Nephron (organoid): Measurements from ENCODE around the gene BICC1.

ENCODE experiments used
- H3K27ac Mint-ChIP-seq, 3 experiments: 2 replicates each; pipeline ENCODE4 v1.8.0; 2020; ENCODE audit warnings: mixed read lengths in 3 of 3, mild to moderate bottlenecking in 2 of 3, moderate library complexity in 1 of 3
- H3K27me3 Mint-ChIP-seq: 2 replicates; pipeline ENCODE4 v1.8.0; 2021; ENCODE audit warnings: low read depth, mild to moderate bottlenecking, moderate library complexity, mixed read lengths
- H3K36me3 Mint-ChIP-seq: 2 replicates; pipeline ENCODE4 v1.8.0; 2020; ENCODE audit warnings: low read depth, mixed read lengths
- H3K4me1 Mint-ChIP-seq: 2 replicates; pipeline ENCODE4 v1.8.0; 2020; ENCODE audit warnings: mixed read lengths
- H3K4me3 Mint-ChIP-seq, 3 experiments: 2 replicates each; pipeline ENCODE4 v1.8.0; 2020; ENCODE audit warnings: mild to moderate bottlenecking in 3 of 3, mixed read lengths in 3 of 3, moderate library complexity in 2 of 3
- H3K9me3 Mint-ChIP-seq: 2 replicates; pipeline ENCODE4 v1.8.0; 2020; ENCODE audit warnings: mixed read lengths
- TF ChIP-seq, protein P1 (sequence below), 3 experiments: fragments of 200-600 bp; sonication (generic); IDR thresholded peaks; one replicate each; pipeline ENCODE4 v1.5.0; 2021; ENCODE audit warnings: antibody characterized with exemption in 3 of 3; ENCODE audit not compliant: unreplicated experiment in 3 of 3

The BICC1 gene

GRCh38 chr10:58513188-58514110, 777 bp downstream of the BICC1 start:
- H3K4me1 Mint-ChIP-seq: peaks cover 16% of the 10 kb centered on the region
- H3K27me3 Mint-ChIP-seq: peaks cover 8% of the 10 kb centered on the region
- peak overlapping the region; percentile 93 to 97 (median 94) for H3K27ac Mint-ChIP-seq
- TF ChIP-seq, protein P1, sequence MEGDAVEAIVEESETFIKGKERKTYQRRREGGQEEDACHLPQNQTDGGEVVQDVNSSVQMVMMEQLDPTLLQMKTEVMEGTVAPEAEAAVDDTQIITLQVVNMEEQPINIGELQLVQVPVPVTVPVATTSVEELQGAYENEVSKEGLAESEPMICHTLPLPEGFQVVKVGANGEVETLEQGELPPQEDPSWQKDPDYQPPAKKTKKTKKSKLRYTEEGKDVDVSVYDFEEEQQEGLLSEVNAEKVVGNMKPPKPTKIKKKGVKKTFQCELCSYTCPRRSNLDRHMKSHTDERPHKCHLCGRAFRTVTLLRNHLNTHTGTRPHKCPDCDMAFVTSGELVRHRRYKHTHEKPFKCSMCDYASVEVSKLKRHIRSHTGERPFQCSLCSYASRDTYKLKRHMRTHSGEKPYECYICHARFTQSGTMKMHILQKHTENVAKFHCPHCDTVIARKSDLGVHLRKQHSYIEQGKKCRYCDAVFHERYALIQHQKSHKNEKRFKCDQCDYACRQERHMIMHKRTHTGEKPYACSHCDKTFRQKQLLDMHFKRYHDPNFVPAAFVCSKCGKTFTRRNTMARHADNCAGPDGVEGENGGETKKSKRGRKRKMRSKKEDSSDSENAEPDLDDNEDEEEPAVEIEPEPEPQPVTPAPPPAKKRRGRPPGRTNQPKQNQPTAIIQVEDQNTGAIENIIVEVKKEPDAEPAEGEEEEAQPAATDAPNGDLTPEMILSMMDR (IDR thresholded peaks at IDR 0.05; ENCODE audit: unreplicated experiment in 3 of 3): no peak
- no peaks in the 10 kb centered on the region for H3K36me3 Mint-ChIP-seq
- peak overlapping the region; percentile 94 to 98 (median 96) for H3K4me3 Mint-ChIP-seq
- H3K9me3 Mint-ChIP-seq: no peaks in the 10 kb centered on the region

GRCh38 chr10:58514111-58514770, 1.6 kb downstream of the BICC1 start:
- Mint-ChIP-seq H3K27me3 (peaks cover 8% of the 10 kb centered on the region), H3K36me3 (no peaks in the 10 kb centered on the region), H3K4me3 (peak overlapping the region; percentile 94 to 98 (median 96)), H3K4me1 (peaks cover 16% of the 10 kb centered on the region), H3K27ac (peak overlapping the region; percentile 93 to 97 (median 94)), H3K9me3 (no peaks in the 10 kb centered on the region)
- TF ChIP-seq, protein P1 (IDR thresholded peaks at IDR 0.05; ENCODE audit: unreplicated experiment in 3 of 3): no peak

- Mint-ChIP-seq H3K27ac (peak overlapping the region; percentile 21 to 93 (median 37)), H3K4me1 (peaks cover 16% of the 10 kb centered on the region), H3K27me3 (peaks cover 8% of the 10 kb centered on the region), H3K4me3 (peak overlapping the region; percentile 94 to 98 (median 96)), H3K36me3 (no peaks in the 10 kb centered on the region), H3K9me3 (peaks cover 3% of the 10 kb centered on the region)
- TF ChIP-seq, protein P1 (IDR thresholded peaks at IDR 0.05; ENCODE audit: unreplicated experiment in 3 of 3): no peak
Observed at GRCh38 chr10:58515291-58515941, 2.7 kb downstream of the BICC1 start.

DNA sequence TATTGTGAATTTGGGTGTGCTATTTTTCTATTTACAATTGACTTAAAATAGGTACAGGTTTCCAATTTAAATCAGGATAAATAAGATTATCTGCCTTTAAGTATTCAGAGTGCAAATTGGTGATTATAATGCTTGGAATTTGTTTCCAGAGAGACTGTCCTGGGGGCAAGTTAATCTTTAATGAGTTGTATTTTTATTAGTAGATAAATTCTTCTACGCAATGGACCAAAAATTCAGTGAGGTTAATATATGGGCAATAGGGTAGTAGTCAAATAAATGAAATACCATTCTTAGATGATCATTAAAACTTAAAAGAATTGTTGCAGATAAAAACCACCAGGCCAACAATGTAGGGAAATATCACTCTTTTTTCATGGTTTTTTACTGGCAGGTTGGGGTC, 3.4 kb downstream of the BICC1 start:
- Mint-ChIP-seq H3K4me3 (peak overlapping the region; percentile 12 to 65 (median 59)), H3K36me3 (peaks cover 5% of the 10 kb centered on the region), H3K27ac (peak overlapping the region in 1 of 3 experiments; percentile 15), H3K27me3 (peaks cover 8% of the 10 kb centered on the region), H3K4me1 (peaks cover 16% of the 10 kb centered on the region), H3K9me3 (peaks cover 9% of the 10 kb centered on the region)
- TF ChIP-seq, protein P1 (IDR thresholded peaks at IDR 0.05; ENCODE audit: unreplicated experiment in 3 of 3): no peak

DNA sequence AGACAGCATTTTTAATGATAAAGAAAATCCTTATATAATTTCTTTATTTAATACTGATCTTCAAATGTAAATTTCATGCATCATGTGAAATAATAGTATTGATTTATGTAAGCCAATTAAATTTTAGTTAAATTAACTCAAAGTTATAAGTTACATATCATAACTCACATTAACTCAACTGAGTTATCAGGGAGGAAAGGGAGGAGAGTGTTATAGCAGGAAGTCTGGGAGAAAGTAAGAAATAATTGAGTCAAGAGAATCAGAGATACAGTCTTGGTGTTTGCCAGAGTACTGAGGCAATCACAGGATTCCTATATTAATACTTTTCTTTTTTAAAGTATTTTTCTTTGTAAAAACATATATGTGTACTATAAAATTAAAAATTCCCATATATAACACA, 4.0 kb downstream of the BICC1 start:
- TF ChIP-seq, protein P1 (IDR thresholded peaks at IDR 0.05; ENCODE audit: unreplicated experiment in 3 of 3): no peak
- H3K27me3 Mint-ChIP-seq: peaks cover 5% of the 10 kb centered on the region
- H3K4me3 Mint-ChIP-seq: no peak overlapping the region
- H3K9me3 Mint-ChIP-seq: peaks cover 13% of the 10 kb centered on the region
- H3K36me3 Mint-ChIP-seq: peaks cover 9% of the 10 kb centered on the region
- peak overlapping the region in 2 of 3 experiments; percentile 7 to 55 for H3K27ac Mint-ChIP-seq
- peaks cover 16% of the 10 kb centered on the region for H3K4me1 Mint-ChIP-seq
